GM12873 (cell line): ENCODE measurements around the gene S1PR3.

ENCODE experiments used
- TF ChIP-seq, protein P1 (sequence below): IDR thresholded peaks from 2 replicates; pipeline ENCODE4 v1.5.1; 2012; ENCODE audit warnings: low read depth, mild to moderate bottlenecking, moderate library complexity, low read length, control low read depth; ENCODE audit not compliant: insufficient read depth; ENCODE audit errors: missing control alignments

The S1PR3 gene

DNA sequence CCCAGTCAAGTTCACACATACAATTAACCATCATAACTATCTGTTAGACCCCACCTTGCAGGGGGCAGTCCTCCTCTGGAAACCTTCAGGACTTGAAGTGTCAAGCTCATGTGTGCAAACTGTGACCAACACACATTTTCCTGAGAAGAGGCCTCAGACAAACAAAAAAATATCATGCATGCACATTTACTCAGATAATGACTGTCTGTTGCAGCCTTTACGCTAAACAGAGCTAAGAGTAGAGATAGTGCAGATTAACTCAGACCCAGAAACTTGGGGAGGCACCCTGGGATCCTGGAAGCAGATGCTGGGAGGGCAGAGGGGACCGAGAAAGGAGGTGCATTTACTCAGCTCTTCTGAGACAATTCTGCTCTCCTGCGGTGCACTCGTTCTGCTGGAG, 3.6 kb upstream of the S1PR3 start:
- TF ChIP-seq, protein P1, sequence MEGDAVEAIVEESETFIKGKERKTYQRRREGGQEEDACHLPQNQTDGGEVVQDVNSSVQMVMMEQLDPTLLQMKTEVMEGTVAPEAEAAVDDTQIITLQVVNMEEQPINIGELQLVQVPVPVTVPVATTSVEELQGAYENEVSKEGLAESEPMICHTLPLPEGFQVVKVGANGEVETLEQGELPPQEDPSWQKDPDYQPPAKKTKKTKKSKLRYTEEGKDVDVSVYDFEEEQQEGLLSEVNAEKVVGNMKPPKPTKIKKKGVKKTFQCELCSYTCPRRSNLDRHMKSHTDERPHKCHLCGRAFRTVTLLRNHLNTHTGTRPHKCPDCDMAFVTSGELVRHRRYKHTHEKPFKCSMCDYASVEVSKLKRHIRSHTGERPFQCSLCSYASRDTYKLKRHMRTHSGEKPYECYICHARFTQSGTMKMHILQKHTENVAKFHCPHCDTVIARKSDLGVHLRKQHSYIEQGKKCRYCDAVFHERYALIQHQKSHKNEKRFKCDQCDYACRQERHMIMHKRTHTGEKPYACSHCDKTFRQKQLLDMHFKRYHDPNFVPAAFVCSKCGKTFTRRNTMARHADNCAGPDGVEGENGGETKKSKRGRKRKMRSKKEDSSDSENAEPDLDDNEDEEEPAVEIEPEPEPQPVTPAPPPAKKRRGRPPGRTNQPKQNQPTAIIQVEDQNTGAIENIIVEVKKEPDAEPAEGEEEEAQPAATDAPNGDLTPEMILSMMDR, result no peak

DNA sequence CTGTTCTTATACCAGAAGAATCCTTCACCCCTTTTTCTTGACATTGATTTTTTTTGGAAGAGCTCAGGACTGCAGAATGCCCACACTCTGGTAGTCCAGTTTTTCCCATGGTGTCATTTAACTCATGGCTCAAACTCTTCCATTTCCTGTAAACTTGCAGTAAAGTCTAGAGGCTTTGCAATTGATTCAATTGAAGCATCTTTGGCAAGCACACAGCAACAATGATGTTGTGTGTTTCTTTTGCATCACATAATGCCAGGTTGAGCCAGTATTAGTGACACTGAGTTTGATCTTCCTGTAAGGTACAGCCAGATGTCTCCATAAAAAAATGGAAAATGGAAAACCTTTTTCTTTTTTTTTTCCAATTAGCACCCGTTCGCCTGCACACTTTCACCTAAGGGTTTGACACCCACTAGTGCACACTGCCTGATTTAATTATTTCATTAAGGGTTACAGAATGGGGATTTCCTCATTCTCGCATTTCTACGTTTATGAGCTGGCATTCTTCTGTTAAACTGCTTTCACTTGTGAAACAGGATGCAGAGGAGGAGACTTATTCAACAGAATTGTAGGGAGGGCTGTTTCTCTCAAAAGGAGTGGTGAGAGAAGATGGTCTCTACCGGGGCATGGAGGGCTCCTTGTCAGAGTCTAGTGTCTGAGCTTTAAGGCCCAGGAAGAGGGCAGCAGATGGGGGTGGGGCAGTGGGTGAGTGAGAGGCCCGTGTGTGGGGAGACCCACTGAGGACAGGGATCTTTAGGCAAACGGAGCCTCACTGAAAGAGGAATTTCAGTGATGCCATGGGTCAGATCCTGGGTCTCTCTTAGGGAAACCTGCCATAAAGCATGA, 2.2 kb upstream of the S1PR3 start:
- TF ChIP-seq, protein P1, result no peak

DNA sequence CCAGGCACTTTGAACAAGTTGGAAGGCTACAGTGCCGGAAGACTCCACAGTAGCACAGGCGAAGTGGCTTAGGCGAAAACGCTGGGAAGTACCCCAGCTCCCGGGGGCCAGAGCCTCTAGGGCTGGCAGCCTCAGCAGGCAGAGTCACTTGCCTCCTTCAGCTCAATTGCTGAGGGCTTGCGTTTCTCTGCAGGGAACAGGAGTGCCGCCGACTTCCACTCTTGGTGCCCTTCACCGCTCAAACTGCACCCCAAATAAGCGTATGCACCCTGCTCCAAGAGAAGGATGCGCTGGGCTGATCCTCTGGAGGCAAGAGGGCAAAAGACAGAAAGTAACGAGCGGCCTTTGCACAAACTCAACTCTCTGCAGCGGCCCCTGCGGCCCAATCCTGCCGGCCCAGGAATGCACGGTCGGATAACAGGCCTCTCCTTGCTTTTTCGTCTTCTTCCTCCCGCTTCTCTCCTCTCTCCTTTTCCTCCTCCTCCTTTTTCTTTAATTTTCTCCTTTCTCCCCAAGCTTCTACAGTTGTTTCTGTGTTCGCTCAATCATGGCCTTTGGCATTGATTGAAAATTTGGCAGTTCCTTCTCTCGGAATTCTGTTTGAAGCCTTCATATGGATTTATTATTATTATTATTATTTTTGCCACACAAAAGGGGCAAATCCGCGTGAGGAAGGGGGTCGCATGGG, 1.1 kb upstream of the S1PR3 start:
- TF ChIP-seq, protein P1, result no peak

DNA sequence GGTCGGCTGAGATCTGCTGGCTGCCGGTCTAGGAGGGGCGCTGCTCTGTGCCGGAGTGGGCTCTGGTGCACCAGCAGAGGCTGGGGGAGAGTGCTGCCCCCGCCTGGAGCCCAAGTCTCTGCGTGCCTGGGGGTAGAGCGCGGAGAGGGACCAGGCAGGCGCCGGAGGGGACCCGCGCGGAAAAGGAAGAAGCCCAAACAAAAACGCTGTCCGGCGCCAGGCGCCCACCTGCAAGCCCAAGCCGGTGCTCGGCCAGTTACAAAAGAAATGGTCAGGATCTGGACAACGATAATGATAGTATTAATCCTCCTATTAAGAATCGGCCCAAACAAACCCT, 571 bp upstream of the S1PR3 start:
- TF ChIP-seq, protein P1, result no peak

DNA sequence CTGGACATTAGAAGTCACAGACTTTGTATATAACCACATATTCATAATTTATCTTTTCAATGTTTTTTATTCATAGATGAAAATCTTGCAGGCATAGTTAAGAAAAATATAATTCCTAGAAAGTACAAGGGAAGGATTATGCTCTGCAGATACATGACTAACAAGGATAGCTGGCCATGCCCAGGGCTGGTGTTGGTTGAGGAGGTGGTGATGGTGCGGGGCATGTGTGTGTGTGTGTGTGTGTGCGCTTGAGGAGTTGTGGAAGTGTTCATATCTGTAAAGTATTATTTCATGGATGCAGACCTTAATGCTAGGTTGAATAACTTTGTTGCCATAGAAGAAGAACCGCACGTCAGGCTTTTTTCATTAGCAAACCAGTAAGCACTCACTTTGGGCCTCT, 1.3 kb downstream of the S1PR3 start:
- TF ChIP-seq, protein P1, result no peak

DNA sequence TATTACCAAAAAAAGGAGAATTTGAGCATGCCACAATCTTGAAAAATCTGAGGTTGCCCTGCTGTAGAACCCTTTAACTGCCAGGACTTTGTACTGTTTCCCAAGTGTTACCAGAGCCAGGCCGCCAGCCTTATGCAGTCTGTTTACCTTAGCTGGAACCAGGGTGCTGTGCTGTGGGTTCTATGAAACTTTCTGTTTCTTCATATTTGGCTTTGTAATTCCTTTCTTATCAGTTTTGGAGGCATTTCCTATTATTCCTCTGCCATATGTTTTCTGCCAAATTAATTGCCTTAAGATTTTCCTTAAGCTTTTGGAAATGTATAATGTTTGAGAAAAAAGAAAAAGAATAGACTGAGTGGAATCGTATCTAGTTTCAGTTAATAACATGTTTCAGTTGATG, 2.1 kb downstream of the S1PR3 start:
- TF ChIP-seq, protein P1, result no peak

DNA sequence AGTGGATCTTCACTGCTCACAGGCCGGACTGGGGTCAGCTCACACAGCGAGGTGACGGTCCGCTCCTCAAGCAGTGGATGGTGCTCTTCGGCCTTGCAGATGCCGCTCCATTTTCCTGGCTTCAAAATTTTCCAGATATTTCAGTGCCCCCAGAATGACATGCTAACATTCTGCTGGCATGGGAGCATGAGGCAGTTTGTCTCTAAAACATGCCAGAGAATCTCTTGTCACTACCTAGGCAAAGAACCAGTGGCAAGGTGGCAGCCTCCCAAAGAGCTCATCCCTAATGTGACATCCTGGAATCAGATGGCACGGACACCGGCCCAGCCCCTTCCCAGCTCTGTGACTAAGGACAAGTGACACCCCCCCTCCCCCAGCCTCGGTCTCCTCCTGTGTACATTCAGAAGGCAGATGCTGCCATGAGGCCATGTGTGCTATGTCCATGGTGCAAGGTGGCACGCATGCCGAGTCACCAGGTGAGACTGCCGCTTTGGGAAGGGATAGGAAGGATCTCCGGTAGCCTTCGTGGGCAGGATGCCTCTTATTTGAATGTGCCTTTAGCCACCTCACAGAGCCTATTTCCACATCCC, 2.7 kb downstream of the S1PR3 start:
- TF ChIP-seq, protein P1, result no peak
